HepG2 (cell line): Measurements from ENCODE around the gene COASY. TPM values are rescaled to one million over a fixed set of nuclear protein-coding genes. Genes with fewer than 3 reads are reported as not detected.

Experiments used
- GATAD1 ChIP-seq: IDR thresholded peaks from 2 replicates; pipeline ENCODE4 v1.6.1; 2016; ENCODE audit warnings: missing genetic modification reagents, missing compliant biosample characterization
- HNRNPH1 ChIP-seq: fragments of 200-400 bp; formaldehyde crosslinking; optimal IDR thresholded peaks from 2 replicates; pipeline ENCODE3; 2017; ENCODE audit warnings: mild to moderate bottlenecking, low read depth, low read length
- JDP2 ChIP-seq: sonication (generic); formaldehyde crosslinking; IDR thresholded peaks from 2 replicates; pipeline ENCODE4 v1.8.1; 2022; ENCODE audit warnings: missing genetic modification reagents, borderline replicate concordance
- KDM5B ChIP-seq: sonication (generic); formaldehyde crosslinking; IDR thresholded peaks from 2 replicates; pipeline ENCODE4 v1.4.0; 2020; ENCODE audit warnings: missing genetic modification reagents, mild to moderate bottlenecking, borderline replicate concordance
- KMT2B ChIP-seq: IDR thresholded peaks from 2 replicates; pipeline ENCODE4 v1.6.1; 2016; ENCODE audit warnings: missing genetic modification reagents, missing compliant biosample characterization
- MXD4 ChIP-seq: IDR thresholded peaks from 2 replicates; pipeline ENCODE4 v1.6.1; 2016; ENCODE audit warnings: mild to moderate bottlenecking, missing biosample characterization, missing genetic modification reagents
- POGZ ChIP-seq: sonication (generic); formaldehyde crosslinking; IDR thresholded peaks from 2 replicates; pipeline ENCODE4 v1.4.0; 2020; ENCODE audit warnings: mild to moderate bottlenecking, missing genetic modification reagents
- SOX13 ChIP-seq, 3 experiments: fragments of 450-650 bp in 1 of 3; sonication (generic) in 1 of 3; formaldehyde crosslinking in 1 of 3; IDR thresholded peaks in 2 of 3; conservative IDR thresholded peaks in 1 of 3; 2 replicates each; pipeline versions ENCODE4 v1.5.0 to v1.6.1; 2016 to 2020; ENCODE audit warnings: antibody characterized with exemption in 1 of 3, mild to moderate bottlenecking in 1 of 3, missing compliant biosample characterization in 1 of 3, missing genetic modification reagents in 1 of 3, moderate library complexity in 1 of 3
- ZEB1 ChIP-seq: IDR thresholded peaks from 2 replicates; pipeline ENCODE4 v1.6.1; 2012; ENCODE audit warnings: mild to moderate bottlenecking, low read depth, inconsistent platforms; ENCODE audit not compliant: insufficient replicate concordance
- ZIK1 ChIP-seq: sonication (generic); formaldehyde crosslinking; IDR thresholded peaks from 2 replicates; pipeline ENCODE4 v1.5.0; 2020; ENCODE audit warnings: mild to moderate bottlenecking, low read depth, missing genetic modification reagents, borderline replicate concordance
- ZKSCAN5 ChIP-seq: sonication (generic); formaldehyde crosslinking; IDR thresholded peaks from 2 replicates; pipeline ENCODE4 v1.5.1; 2020; ENCODE audit warnings: mild to moderate bottlenecking, missing genetic modification reagents
- ZNF160 ChIP-seq: sonication (generic); formaldehyde crosslinking; IDR thresholded peaks from 2 replicates; pipeline ENCODE4 v1.8.0; 2022; ENCODE audit warnings: mild to moderate bottlenecking, inconsistent platforms, missing genetic modification reagents
- ZNF224 ChIP-seq: sonication (generic); formaldehyde crosslinking; IDR thresholded peaks from 2 replicates; pipeline ENCODE4 v1.5.0; 2020; ENCODE audit warnings: mild to moderate bottlenecking, missing genetic modification reagents
- ZNF329 ChIP-seq: sonication (generic); formaldehyde crosslinking; IDR thresholded peaks from 2 replicates; pipeline ENCODE4 v1.9.0; 2021; ENCODE audit warnings: low read depth, mild to moderate bottlenecking, missing genetic modification reagents
- ZNF747 ChIP-seq: sonication (generic); formaldehyde crosslinking; IDR thresholded peaks from 2 replicates; pipeline ENCODE4 v1.8.1; 2023; ENCODE audit warnings: missing genetic modification reagents, mild to moderate bottlenecking, borderline replicate concordance
- ZNF780A ChIP-seq: sonication (generic); formaldehyde crosslinking; IDR thresholded peaks from 2 replicates; pipeline ENCODE4 v1.8.0; 2022; ENCODE audit warnings: mild to moderate bottlenecking, missing genetic modification reagents, moderate library complexity
- polyA plus RNA-seq, 8 experiments: library from polyadenylated mRNA; depleted of rRNA in 3 of 8; stranded (reverse) in 7 of 8; unstranded in 1 of 8; fragments of >200 nt; fragmentation: Illumina TruSeq in 4 of 8; extraction: Trizol in 4 of 8; gene quantifications; 2 replicates each; pipeline versions ENCODE4 v1.2.1 to v1.2.3, GENCODE V29; 2011 to 2016; ENCODE audit warnings: low read depth in 4 of 8, missing spikeins in 1 of 8, mixed read lengths in 1 of 8; ENCODE audit not compliant: insufficient read depth in 1 of 8
- total RNA-seq, 5 experiments: library from RNA; depleted of rRNA; stranded (reverse); fragments of >200 nt; fragmentation: Illumina TruSeq; extraction: Trizol; gene quantifications; 2 replicates each; pipeline ENCODE4 v1.2.3, GENCODE V29; 2016; ENCODE audit warnings: low read depth in 1 of 5
- TF ChIP-seq, protein P1 (sequence below): sonication (generic); formaldehyde crosslinking; IDR thresholded peaks from 2 replicates; pipeline ENCODE4 v1.5.0; 2020; ENCODE audit warnings: mild to moderate bottlenecking, missing genetic modification reagents
- TF ChIP-seq, protein P2 (sequence below): sonication (generic); formaldehyde crosslinking; IDR thresholded peaks from 2 replicates; pipeline ENCODE4 v1.4.0; 2020; ENCODE audit warnings: mild to moderate bottlenecking, missing genetic modification reagents, borderline replicate concordance
- TF ChIP-seq, protein P3 (sequence below): sonication (generic); formaldehyde crosslinking; IDR thresholded peaks from 2 replicates; pipeline ENCODE4 v1.8.1; 2023; ENCODE audit warnings: mild to moderate bottlenecking, missing genetic modification reagents, borderline replicate concordance

The COASY gene
- total and polyA plus RNA-seq, 2 of the 13 experiments (the other 11 are each of a cell fraction or from before 2014, with no cell fraction given): 90.7 to 125 TPM

DNA sequence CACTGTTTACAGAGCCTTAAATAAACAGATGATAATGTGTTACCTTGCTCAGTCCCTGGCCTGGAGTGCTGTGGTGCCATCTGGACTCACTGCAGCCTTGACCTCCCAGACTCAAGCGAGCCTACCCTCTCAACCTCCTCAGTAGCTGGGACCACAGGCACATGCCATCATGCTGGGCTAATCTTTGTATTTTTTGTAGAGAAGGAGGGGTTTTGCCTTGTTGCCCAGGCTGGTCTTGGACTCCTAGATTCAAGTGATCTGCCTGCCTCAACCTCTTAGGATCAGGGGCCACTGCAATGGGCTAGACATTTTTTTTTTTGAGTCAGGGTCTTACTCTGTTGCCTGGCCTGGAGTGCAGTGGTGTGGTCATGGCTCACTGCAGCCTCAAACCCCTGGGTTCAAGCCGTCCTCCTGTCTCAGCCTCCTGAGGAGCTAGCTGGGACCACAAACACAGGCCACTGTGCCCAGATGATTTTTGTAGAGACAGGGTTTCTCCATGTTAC is 30.9 kb upstream of the COASY start (continued):
- TF ChIP-seq, protein P1, sequence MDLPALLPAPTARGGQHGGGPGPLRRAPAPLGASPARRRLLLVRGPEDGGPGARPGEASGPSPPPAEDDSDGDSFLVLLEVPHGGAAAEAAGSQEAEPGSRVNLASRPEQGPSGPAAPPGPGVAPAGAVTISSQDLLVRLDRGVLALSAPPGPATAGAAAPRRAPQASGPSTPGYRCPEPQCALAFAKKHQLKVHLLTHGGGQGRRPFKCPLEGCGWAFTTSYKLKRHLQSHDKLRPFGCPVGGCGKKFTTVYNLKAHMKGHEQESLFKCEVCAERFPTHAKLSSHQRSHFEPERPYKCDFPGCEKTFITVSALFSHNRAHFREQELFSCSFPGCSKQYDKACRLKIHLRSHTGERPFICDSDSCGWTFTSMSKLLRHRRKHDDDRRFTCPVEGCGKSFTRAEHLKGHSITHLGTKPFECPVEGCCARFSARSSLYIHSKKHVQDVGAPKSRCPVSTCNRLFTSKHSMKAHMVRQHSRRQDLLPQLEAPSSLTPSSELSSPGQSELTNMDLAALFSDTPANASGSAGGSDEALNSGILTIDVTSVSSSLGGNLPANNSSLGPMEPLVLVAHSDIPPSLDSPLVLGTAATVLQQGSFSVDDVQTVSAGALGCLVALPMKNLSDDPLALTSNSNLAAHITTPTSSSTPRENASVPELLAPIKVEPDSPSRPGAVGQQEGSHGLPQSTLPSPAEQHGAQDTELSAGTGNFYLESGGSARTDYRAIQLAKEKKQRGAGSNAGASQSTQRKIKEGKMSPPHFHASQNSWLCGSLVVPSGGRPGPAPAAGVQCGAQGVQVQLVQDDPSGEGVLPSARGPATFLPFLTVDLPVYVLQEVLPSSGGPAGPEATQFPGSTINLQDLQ: no peak
- TF ChIP-seq KDM5B (CRISPR knock-in tag) (peak; percentile 50; the same call in 1 of the 2 replicates), ZNF224 (CRISPR knock-in tag) (no peak), ZNF780A (CRISPR knock-in tag) (no peak), ZNF160 (CRISPR knock-in tag) (no peak; the same call in 1 of the 2 replicates), ZEB1 (peak; percentile 21), GATAD1 (CRISPR knock-in tag) (peak; percentile 84), ZNF329 (no peak), MXD4 (CRISPR knock-in tag) (no peak), ZIK1 (CRISPR knock-in tag) (no peak), ZNF747 (no peak; the same call in 1 of the 2 replicates), POGZ (CRISPR knock-in tag) (peak; percentile 43), HNRNPH1 (no peak), SOX13 (IDR thresholded peaks at IDR 0.05) (no peak; the same call in 1 of the 2 replicates), SOX13 (CRISPR knock-in tag; conservative IDR thresholded peaks at IDR 0.05 in 1 of 2, IDR thresholded peaks at IDR 0.05 in 1 of 2) (peak in 1 of 2 experiments; percentile 89; a peak in 2 of 4 replicates), ZKSCAN5 (CRISPR knock-in tag) (no peak), KMT2B (no peak; the same call in none of the 2 replicates), JDP2 (CRISPR knock-in tag) (no peak)
- TF ChIP-seq, protein P2, sequence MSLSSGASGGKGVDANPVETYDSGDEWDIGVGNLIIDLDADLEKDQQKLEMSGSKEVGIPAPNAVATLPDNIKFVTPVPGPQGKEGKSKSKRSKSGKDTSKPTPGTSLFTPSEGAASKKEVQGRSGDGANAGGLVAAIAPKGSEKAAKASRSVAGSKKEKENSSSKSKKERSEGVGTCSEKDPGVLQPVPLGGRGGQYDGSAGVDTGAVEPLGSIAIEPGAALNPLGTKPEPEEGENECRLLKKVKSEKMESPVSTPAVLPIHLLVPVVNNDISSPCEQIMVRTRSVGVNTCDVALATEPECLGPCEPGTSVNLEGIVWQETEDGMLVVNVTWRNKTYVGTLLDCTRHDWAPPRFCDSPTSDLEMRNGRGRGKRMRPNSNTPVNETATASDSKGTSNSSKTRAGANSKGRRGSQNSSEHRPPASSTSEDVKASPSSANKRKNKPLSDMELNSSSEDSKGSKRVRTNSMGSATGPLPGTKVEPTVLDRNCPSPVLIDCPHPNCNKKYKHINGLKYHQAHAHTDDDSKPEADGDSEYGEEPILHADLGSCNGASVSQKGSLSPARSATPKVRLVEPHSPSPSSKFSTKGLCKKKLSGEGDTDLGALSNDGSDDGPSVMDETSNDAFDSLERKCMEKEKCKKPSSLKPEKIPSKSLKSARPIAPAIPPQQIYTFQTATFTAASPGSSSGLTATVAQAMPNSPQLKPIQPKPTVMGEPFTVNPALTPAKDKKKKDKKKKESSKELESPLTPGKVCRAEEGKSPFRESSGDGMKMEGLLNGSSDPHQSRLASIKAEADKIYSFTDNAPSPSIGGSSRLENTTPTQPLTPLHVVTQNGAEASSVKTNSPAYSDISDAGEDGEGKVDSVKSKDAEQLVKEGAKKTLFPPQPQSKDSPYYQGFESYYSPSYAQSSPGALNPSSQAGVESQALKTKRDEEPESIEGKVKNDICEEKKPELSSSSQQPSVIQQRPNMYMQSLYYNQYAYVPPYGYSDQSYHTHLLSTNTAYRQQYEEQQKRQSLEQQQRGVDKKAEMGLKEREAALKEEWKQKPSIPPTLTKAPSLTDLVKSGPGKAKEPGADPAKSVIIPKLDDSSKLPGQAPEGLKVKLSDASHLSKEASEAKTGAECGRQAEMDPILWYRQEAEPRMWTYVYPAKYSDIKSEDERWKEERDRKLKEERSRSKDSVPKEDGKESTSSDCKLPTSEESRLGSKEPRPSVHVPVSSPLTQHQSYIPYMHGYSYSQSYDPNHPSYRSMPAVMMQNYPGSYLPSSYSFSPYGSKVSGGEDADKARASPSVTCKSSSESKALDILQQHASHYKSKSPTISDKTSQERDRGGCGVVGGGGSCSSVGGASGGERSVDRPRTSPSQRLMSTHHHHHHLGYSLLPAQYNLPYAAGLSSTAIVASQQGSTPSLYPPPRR (CRISPR knock-in tag): peak; percentile 93
- TF ChIP-seq, protein P3, sequence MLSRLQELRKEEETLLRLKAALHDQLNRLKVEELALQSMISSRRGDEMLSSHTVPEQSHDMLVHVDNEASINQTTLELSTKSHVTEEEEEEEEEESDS (CRISPR knock-in tag): no peak
